ENCODE measurements around the gene SEMA4B.

DNA sequence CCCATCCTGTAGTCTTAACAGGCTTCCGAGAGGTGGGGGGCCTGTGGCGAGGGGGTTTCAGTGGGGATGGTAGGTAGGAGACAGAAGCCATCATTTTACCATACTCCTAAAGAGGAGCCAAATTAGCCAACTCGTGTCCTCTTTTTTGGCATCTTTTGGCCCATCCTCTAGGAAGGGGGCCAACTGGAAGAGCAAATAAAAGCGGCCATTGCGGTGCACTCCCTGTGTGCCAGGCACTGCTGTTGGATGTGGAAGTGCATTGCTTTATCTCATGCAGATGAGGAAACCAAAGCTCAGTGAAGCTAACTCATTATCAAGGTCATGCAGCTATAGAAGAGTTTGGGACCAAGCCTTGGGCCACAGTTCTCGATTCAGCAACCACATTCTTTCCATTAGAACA lies 6.1 kb downstream of the SEMA4B start:
- TF ChIP-seq EZH2phosphoT487 (IDR thresholded peaks at IDR 0.05; ENCODE audit: insufficient read depth, low read depth) (no peak), EZH2 (IDR thresholded peaks at IDR 0.05; ENCODE audit: insufficient read depth, poor library complexity, severe bottlenecking) (no peak)

All from GM23248 (cell line).